Measurements from ENCODE around the gene SH2D4B.
A peak's percentile ranks its signal among the peaks of the same experiment; 100 is the strongest.

SH2D4B gene

GRCh38 chr10:80545258-80545881, 7.7 kb downstream of the SH2D4B start:
- DNase-seq, result no peak

DNA sequence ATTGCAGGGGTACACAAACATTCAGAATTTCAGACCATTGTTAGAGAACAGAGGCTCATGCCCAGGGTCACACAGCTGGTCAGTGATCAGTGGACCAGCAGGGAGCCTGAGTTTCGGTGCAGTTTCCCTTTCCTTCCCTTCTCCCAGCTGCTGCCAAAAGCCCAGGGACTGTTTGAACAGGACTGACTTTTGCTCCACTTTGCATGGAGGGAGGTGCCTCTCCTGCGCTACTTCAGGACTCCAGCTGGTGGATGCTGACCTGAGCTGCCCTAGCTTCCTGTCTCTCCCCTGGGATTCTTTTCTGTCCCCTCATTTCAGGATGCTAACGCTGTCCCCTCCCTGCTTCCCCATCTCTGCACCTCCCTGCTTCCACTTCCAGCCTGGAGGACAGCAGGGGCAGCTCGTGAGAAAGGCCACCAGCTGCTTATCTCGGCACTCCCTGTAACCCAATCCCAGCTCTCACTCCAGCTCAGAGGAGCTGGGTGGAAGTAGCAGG, 14.5 kb downstream of the SH2D4B start:
- DNase-seq, result no peak

DNA sequence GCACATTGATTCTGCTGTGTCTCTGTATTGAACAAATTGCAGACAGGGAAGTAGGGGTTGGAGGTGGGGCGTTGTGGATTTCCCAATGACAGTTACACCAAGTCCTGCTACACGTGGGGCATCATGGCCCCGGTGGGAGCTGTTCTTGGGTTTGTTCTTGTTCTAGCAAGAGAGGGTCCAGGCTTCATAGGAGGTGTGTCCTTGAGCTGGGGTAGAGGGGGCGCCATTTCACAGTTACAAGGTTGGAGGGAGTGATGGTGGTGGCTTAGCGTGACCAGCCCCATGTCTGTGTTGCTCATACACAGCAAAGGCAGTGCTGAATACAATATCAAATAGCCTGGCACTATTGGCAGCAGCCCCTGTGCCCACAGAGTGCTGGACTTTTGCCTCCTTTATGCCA, 15.7 kb downstream of the SH2D4B start:
- DNase-seq, result no peak

DNA sequence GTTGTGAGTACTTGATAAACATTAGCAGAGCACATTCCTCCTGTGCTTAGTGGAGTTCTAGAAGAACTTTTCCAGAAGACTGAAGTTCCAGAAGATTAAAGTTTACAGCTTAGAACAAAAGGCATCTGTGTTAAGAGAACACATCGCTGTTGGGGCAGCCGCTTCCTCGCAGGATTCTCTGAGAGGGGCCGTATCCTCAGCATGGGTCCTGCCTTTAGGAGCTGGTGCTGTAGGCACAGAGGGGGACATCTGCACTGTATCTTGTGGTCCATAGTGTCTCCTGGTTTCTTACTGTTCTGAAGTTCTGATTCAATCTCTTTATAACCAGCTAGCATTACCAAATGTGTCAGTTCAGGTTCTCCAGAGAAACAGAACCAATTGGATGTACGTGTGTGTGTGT, 16.3 kb downstream of the SH2D4B start:
- DNase-seq, result no peak

- DNase-seq, result no peak
Measured at GRCh38 chr10:80555415-80555814, 17.7 kb downstream of the SH2D4B start.

GRCh38 chr10:80561950-80562349, 24.2 kb downstream of the SH2D4B start:
- no peak for DNase-seq

DNA sequence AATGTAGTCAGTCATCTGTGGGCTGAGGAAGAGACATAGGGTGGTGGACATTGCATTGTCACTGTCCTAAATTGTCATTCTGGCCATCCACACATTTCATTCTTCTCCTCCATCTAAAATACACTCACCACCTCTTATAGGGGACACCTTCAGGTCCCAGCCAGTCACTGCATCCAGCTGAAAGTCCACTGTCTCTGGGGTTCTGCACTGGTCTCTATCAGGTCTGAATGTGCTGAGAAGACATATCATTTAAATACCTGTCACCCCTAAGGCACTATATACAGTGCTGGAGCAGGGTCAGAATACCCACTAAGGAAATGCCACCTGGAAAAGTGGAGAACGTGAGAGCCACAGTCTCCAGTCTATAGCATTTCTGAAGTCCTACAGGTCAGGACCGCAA, 29.6 kb downstream of the SH2D4B start:
- no peak for DNase-seq

DNA sequence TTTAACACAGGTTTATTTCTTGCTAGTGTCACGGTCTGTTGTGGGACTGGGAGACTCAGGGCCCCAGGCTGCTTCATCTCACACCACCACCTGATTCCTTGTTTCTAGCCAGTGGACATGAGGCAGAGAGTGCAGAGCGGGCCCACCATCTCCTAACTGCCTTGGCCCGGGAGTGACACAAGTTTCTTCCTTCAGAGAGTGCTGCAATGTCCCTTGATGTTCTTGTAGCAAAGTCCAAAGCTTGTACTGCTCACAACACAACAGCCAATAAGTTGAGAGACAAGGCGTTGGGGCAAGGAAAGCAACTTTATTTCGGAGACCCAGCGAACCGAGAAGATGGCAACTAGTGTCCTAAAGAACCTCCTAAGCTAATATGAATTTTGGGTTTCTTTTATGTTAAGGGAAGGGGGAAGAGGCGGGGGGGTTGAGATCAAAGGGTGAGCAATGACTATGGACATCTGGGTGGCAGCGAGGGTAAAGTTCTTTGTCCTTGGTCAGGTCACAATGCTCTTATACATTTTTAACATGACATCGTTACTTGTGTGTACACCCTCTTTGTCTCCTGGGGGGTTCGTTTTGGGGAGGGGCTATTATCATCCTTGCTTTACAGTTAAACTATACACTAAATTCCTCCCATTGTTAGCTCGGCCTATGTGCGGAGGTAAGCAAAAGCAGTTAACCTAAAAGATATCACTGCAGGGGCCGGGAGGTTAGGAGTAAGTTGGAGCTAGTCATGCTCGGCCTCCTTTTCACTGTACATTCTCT, 31.6 kb downstream of the SH2D4B start:
- no peak for DNase-seq

- DNase-seq, result no peak
Measured at GRCh38 chr10:80571352-80571751, 33.6 kb downstream of the SH2D4B start.

DNA sequence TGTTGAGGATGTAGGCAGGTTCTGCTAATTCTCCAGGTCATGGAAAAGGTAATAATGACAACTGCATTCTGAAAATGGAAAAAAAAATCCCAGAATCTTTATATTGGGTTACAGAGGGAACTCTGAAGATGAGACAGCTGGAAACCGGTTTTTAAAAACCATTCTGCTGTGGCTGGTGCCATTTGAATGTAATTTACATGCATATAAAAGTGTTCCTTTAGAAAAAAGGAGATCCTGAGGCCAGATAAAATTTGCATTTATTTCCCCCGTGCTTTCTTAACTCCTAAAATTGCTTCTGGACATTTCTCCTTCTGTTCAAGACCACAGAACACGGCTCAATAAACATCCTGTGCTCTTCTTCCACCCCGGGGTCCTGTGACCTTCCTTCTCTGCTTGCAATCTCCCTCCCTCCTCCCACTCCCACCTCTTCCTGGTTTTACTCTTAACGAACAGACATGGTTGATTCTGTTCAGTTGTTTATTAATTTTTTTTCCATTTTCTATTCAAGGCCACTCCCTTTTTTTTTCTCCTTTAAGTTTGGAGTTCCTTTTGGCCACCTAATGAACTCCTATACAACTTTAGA, 41.6 kb downstream of the SH2D4B start:
- DNase-seq, result no peak

DNA sequence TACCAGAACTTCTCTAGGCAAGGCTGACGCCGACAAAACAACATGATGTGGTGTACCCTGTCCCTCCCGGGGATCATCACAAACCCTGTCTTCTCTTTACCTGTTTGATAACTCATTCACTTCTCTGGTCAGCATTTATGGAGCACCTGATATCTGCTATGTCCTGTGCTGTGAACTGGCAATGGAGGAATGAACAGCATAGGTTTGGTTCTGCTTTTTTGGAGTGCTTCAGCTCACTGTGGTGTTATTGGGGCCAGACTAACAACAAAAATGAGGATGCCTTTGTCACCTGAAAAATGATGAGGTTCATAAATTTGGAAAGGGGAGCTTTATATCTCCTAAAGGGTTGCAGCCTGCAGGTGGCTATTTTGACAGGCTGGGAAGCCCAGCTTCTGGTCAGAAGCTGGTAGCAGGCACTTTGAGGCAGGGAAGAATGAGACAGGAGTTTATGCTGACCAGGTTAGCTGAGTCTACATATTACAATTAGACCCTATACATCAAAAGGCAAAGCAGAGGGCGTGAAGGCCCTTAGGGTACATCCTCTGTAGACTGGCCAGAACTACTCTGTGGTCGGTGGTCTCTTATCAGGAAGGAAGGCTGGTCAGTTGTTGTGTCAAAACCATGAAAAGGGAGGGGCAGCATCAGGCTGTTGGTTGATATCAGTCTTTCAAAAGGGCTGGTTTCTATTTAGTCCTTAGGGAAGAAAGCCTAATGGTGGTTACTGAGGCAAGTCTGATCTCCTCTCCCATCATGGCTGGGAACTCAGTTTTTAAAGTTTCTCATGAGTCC, 42.3 kb downstream of the SH2D4B start:
- DNase-seq, result no peak

DNA sequence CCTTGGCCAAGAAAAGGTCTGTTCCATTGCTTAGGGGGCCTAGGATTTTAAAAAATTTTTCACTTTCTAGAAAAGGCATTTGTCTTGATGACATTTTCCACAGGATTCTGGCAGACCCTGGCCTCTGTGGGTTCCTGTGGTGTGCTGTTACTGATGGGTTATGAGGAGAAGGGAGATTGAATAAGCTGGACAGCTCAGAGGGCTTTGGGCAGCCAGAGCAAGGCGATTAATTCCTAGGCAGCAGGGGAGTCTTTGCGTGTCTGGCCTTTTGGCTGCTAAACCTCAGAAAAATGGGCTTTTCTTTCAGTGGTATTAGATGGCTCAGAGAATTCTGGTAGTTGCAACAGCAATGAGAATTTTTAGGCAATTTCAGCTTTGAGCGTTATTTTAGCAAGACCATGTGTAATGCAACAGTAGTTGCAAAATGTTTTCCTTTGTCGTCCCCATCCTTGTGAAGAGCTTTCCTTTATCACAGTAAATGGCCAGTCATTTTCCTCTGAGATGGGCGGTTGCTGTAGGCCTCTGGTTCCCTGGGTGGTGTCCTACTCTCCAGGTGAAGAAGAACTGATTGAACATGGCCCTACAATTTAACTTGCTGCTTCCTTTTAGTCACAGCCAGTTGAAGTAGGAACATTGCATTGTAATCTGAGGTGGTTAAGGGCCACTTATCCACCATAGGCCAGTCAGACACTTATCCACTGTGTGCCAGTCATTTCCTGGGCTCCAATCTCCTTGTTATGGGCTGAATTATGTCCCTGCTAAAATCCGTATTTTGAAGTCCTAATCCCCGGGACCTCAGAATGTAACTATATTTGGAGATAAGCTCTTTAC, 43.2 kb downstream of the SH2D4B start:
- peak; percentile 6 for DNase-seq

GRCh38 chr10:80581469-80581835, 43.8 kb downstream of the SH2D4B start:
- no peak for DNase-seq

- DNase-seq, result no peak
Measured at GRCh38 chr10:80582286-80582960, 44.7 kb downstream of the SH2D4B start.

GRCh38 chr10:80583685-80584084, 46.0 kb downstream of the SH2D4B start:
- DNase-seq, result no peak

DNA sequence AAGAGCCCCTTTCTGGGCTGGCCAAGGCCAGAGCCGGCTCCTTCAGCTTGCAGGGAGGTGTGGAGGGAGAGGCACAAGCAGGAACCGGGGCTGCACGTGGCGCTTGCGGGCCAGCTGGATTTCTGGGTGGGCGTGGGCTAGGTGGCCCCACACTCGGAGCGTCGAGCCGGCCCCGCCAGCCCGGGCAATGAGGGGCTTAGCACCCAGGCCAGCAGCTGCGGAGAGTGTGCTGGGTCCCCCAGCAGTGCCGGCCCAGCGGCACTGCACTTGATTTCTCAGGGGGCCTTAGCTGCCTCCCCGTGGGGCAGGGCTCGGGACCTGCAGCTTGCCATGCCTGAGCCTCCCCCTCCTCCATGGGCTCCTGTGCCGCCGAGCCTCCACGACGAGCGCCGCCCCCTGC, 48.1 kb downstream of the SH2D4B start:
- no peak for DNase-seq

DNA sequence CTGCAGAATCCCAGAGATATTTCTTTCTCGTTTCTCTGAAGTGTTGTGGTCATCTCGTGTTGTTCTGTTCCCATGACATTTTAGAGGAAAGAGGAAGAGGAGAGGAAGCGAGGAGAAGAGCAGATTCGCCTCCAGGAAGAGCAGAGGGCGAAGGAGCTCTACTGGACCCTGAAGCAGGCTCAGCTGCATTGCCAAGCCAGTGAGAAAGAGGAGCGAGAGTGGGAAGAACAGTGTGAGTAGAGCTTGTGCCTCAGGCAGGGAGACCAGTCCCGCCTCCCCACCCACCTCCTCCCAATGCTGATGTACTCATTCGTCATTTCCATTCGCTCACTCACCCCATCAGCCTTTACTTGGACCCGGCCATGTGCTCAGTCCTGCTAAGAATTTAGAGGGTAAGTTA, 50.8 kb downstream of the SH2D4B start:
- no peak for DNase-seq

DNA sequence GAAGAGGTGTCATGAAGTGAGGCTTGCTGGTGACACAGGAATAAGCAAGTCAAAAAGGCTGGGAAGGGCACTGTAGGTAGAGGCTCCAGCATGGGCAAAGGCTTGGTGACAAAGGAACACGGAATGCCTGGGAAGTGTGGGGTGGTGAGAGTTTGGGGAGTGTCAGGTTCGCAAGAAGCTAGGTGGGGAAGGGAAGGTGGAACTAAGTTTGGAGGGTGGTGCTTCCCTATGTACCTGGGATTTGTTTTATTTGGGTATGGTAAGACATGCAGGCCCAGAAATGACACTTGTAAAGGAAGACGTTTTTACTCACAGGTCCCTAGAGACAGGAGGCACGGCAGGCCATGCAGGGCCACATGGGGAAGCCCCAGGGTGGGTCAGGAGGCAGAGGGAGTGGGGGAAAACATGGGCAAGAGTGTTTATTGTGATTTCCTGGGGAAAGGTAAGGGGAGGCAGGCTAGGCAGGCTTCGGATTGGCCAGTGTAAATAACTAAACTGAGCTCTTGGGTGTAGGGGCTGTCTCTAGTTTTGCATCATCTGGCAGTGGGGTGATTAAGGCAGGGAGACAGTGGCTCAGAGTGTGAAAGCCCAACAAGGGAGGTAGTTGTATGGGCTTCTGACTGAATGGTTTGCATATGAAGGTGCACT, 52.1 kb downstream of the SH2D4B start:
- DNase-seq, result no peak

DNA sequence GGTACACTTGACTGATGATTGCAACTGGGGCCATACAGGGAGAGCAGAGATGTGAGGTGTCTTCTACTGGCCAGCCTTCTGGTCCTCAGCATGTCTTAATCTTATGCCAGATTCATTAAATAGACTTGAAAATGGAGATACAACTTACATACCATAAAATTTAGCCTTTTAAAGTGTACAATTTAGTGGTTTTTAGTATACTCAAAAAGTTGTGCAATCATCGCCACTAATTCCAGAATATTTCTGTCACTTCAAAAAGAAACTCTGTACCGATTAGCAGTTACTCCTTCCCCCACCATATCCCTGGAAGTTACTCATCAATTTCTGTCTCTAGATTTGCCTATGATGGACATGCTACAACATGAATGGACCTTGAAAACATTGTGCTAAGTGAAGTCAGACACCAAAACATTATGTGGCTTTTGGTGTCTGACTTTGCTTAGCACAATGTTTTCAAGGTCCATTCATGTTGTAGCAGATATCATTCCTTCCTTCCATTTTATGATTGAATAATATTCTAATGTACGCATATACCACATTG, 53.0 kb downstream of the SH2D4B start:
- DNase-seq, result no peak

DNA sequence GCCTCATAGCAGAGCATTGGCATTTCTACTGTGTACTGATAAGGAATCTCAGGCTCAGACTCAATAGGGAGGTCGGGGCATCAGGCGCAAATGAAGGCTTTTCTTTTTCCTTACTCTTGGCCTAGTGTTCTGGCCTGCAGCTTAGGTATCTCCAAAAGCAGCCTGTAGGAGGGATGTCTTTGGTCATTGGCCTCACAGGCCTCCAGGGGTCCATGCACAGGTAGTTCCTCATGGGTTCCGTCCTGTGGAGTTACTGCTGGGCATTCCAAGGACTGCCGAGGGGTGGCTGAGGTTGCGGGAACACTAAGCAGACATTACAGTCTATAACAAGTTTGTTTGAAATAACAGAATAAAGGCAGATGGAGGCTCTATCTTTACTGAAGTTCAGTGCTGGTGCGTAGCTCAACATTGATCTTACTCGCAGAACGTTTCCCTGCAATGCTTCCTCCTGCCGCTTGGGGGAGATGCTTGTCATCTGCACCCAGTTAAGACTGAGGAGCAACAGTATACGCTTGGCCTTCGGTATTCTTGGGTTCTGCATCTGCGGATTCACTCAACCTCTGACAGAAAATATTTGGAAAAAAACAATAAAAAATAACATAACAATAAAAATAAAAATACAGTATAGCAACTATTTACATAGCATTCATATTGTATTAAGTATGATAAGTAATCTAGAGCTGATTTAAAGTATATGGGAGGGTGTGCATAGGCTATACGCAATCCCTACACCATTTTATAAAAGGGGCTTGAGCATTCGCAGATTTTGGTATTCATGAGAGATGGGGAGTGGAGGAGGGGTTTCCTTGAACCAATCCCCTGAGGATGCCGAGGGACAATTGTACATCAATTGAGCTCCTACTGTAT, 58.9 kb downstream of the SH2D4B start:
- DNase-seq, result peak; percentile 9

All from SIG-M5 (cell line).